ENCODE measurements around the gene BCAS3.

DNA sequence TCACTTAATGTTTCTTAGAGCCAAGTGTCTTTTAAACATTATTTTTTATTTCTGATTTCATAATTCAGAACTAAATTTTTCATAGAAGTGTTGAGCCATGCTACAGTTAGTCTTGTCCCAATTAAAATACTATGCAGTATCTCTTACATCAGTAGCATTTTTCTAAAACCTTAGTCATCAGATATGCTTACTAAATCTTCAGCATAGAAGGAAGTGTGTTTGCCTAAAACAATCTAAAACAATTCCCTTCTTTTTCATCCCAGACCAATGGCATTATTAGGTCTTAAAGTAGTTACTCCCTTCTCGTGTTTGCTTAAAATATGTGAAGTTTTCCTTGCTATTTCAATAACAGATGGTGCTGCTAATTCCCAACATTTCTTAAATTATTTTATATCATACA, 13.6 kb upstream of the BCAS3 start:
- TF ChIP-seq, protein P1, sequence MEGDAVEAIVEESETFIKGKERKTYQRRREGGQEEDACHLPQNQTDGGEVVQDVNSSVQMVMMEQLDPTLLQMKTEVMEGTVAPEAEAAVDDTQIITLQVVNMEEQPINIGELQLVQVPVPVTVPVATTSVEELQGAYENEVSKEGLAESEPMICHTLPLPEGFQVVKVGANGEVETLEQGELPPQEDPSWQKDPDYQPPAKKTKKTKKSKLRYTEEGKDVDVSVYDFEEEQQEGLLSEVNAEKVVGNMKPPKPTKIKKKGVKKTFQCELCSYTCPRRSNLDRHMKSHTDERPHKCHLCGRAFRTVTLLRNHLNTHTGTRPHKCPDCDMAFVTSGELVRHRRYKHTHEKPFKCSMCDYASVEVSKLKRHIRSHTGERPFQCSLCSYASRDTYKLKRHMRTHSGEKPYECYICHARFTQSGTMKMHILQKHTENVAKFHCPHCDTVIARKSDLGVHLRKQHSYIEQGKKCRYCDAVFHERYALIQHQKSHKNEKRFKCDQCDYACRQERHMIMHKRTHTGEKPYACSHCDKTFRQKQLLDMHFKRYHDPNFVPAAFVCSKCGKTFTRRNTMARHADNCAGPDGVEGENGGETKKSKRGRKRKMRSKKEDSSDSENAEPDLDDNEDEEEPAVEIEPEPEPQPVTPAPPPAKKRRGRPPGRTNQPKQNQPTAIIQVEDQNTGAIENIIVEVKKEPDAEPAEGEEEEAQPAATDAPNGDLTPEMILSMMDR (IDR thresholded peaks at IDR 0.05 in 8 of 11, conservative IDR thresholded peaks at IDR 0.05 in 3 of 11) = no peak
- TF ChIP-seq POLR2A (IDR thresholded peaks at IDR 0.05) = no peak
- TF ChIP-seq POLR2AphosphoS5 (IDR thresholded peaks at IDR 0.05) = no peak

Measured in spleen (tissue), 7 donors.